ENCODE results near the gene APBA1.

Gene APBA1

DNA sequence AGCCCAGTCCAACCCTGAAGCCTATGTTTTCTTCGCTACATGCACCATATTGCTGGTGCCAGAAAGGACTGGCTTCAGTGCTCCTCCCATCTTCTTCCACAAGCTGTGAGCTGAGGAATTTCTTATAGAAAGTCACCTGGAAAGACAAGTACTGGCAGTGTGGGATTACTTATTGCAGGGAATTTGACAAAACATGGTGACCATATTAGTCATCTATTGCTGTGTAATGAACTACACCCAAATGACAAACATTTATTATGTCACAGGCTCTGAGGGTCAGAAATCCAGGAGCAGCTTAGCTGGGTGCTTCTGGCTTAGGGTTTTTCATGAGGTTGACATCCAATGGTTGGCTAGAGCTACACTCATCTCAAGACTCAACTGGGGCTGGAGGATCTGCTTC lies 271.7 kb downstream of the APBA1 start:
- no peak overlapping the region for H3K4me3 ChIP-seq (ENCODE audit: low read depth, low read length)
- in situ Hi-C loops (cut with HindIII; ENCODE audit: low sequenced_read_pairs) = no loop called here
- TF ChIP-seq, protein P1, sequence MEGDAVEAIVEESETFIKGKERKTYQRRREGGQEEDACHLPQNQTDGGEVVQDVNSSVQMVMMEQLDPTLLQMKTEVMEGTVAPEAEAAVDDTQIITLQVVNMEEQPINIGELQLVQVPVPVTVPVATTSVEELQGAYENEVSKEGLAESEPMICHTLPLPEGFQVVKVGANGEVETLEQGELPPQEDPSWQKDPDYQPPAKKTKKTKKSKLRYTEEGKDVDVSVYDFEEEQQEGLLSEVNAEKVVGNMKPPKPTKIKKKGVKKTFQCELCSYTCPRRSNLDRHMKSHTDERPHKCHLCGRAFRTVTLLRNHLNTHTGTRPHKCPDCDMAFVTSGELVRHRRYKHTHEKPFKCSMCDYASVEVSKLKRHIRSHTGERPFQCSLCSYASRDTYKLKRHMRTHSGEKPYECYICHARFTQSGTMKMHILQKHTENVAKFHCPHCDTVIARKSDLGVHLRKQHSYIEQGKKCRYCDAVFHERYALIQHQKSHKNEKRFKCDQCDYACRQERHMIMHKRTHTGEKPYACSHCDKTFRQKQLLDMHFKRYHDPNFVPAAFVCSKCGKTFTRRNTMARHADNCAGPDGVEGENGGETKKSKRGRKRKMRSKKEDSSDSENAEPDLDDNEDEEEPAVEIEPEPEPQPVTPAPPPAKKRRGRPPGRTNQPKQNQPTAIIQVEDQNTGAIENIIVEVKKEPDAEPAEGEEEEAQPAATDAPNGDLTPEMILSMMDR (IDR thresholded peaks at IDR 0.05; ENCODE audit: low read depth, low read length) = no peak
- DNase-seq (ENCODE audit: low read depth, low spot score) = no peak

DNA sequence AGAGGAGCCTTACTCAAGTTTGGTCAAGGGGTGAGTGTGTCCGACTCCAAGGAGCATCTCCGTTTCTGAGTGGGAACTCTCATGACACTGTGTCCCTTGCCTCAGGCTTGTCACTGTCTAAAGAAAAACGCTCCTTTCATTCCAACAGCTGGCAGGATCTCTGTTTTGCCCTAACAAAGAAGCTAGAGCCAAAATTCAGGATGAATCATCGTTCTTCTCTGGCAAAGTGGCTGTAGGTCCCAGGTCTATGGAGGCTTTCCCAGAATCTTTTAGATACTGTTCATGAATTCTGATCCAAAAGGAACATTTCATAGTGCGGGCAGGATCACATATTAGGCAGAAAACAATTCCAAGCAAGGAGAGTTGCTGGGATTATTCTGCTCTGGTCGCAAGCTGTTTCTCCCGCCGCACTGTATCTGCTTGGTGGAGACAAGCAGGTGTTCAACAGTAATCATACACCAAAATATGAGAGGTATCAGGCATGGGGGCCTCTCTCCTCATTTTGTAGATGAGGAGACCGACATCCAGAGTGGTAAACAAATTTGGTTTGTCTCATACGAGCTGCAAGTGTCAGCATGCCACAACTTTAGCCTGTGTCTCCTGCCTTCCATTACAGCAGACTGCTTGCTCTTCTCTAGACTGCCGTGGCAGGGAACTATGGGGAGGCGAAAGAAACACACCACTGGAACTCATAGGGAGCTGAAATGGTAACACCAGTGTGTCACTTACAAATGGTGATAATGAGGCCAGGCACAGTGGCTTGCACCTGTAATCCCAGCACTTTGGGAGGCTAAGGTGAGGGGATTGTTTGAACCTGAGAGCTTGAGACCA lies 274.6 kb downstream of the APBA1 start:
- TF ChIP-seq, protein P1 (IDR thresholded peaks at IDR 0.05; ENCODE audit: low read depth, low read length) = no peak
- in situ Hi-C loops (cut with HindIII; ENCODE audit: low sequenced_read_pairs) = no loop called here
- no peak for DNase-seq (ENCODE audit: low read depth, low spot score)
- H3K4me3 ChIP-seq (ENCODE audit: low read depth, low read length) = no peak overlapping the region

DNA sequence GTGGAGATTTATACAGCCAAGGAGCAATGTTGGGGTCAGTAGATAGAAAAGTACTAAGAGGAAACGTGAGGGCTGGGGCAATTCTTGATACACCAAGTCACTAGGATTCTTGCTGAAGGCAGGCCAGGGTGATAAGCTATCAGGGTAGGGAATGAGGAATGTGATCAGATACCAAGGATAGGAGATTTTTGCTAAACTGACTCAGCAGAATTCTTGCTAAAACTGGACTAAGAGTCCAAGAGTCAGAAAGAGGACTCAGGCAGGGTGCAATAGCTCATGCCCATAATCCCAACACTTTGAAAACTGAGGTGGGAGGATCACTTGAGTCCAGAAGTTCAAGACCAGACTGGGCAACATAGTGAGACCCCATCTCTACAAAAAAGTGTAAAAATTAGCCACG lies 275.4 kb downstream of the APBA1 start:
- DNase-seq (ENCODE audit: low read depth, low spot score) = no peak
- in situ Hi-C loops (cut with HindIII; ENCODE audit: low sequenced_read_pairs) = no loop called here
- no peak overlapping the region for H3K4me3 ChIP-seq (ENCODE audit: low read depth, low read length)
- TF ChIP-seq, protein P1 (IDR thresholded peaks at IDR 0.05; ENCODE audit: low read depth, low read length) = no peak

DNA sequence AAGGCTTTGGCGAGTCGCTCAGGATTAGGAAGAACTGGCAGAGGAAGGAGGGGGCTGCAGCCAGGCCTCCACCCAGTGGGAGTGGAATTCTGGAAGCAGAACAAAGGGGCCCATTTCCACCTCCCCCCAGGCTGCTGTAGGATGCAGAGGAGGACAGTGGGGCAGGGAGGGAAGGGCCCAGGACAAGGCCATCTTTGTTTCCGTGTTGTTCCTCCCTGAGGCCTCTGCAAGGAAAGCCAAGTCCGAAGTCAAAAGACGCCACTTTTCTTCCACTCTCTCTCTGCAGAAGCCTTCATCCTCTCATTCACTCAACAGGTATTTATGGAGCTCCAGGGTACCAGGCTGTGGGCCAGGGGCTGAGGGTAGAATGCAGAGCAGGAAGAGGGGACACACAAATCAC lies 276.5 kb downstream of the APBA1 start:
- TF ChIP-seq, protein P1 (IDR thresholded peaks at IDR 0.05; ENCODE audit: low read depth, low read length) = no peak
- in situ Hi-C loops (cut with HindIII; ENCODE audit: low sequenced_read_pairs) = no loop called here
- no peak for DNase-seq (ENCODE audit: low read depth, low spot score)
- H3K4me3 ChIP-seq (ENCODE audit: low read depth, low read length) = no peak overlapping the region

DNA sequence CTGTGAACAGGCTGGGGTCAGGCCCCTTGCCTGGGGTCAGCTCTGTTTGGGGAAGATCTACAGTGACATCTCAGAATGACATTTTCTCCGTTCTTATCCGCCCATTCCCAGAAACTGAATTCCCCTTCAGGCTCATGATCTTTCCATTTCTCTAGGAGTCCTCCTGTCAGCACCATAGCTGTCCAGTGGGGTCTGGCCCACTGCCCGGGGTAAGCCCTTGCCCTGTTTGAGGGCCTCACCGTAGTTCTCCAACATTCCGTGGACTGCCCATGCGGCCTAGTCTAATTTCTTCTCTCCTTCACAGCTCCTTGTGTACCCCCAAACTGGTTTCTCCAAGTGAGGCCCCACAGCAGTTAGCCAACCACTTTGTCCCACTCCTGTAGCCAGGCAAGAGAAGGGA lies 278.7 kb downstream of the APBA1 start:
- in situ Hi-C loops (cut with HindIII; ENCODE audit: low sequenced_read_pairs) = no loop called here
- no peak overlapping the region for H3K4me3 ChIP-seq (ENCODE audit: low read depth, low read length)
- TF ChIP-seq, protein P1 (IDR thresholded peaks at IDR 0.05; ENCODE audit: low read depth, low read length) = no peak
- no peak for DNase-seq (ENCODE audit: low read depth, low spot score)

DNA sequence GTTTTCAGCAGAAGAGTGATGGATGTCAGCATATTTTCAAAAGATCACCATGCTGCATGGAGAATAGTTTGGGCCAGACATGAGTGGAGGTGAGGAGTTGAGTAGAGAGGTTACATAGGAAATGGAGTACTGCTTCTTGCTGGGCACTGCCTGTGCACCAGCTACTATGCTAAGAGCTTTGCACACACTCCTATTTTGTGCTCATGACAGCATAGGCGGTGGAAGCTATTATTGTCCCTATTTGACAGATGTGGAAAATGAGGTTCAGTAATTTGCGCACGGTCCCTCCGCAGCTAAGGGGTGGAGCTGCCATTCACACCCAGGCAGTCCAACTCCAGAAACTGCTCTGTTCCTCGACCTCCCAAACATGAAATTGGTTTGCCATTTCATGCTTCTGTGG lies 279.3 kb downstream of the APBA1 start:
- in situ Hi-C loops (cut with HindIII; ENCODE audit: low sequenced_read_pairs) = no loop called here
- no peak overlapping the region for H3K4me3 ChIP-seq (ENCODE audit: low read depth, low read length)
- TF ChIP-seq, protein P1 (IDR thresholded peaks at IDR 0.05; ENCODE audit: low read depth, low read length) = no peak
- DNase-seq (ENCODE audit: low read depth, low spot score) = no peak
